Lower leg skin (tissue), 3 donors: ENCODE results near the gene MMP24.

ENCODE experiments used
- POLR2A ChIP-seq, 2 donors: fragments of 450-650 bp; IDR thresholded peaks; one replicate each; pipeline ENCODE4 v1.6.1; 2016 to 2017; ENCODE audit warnings: antibody characterized with exemption in 2 of 2, mild to moderate bottlenecking in 1 of 2, moderate library complexity in 1 of 2
- TF ChIP-seq, protein P1 (sequence below), 3 donors: fragments of 450-650 bp; IDR thresholded peaks; one replicate each; pipeline ENCODE4 v1.5.1; 2016; ENCODE audit warnings: antibody characterized with exemption in 3 of 3, mild to moderate bottlenecking in 3 of 3, moderate library complexity in 2 of 3

DNA sequence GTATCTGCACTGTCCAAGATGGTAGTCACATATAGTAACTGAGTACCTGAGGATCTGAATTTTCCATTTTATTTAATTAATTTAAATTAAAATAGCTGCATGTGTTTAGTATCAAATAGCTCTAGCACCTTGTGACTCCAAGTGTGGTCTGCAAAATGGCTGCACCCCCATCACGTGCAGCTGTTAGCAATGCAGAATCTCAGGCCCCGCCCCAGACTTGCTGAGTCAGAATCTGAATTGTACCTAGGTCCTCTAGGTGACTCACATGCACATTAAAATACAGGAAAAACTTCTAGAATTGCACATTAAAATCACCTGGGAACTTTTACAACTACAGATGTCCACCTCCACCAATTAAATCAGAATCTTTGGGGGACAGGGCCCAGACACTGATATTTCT is 84.9 kb downstream of the MMP24 start:
- TF ChIP-seq, protein P1, sequence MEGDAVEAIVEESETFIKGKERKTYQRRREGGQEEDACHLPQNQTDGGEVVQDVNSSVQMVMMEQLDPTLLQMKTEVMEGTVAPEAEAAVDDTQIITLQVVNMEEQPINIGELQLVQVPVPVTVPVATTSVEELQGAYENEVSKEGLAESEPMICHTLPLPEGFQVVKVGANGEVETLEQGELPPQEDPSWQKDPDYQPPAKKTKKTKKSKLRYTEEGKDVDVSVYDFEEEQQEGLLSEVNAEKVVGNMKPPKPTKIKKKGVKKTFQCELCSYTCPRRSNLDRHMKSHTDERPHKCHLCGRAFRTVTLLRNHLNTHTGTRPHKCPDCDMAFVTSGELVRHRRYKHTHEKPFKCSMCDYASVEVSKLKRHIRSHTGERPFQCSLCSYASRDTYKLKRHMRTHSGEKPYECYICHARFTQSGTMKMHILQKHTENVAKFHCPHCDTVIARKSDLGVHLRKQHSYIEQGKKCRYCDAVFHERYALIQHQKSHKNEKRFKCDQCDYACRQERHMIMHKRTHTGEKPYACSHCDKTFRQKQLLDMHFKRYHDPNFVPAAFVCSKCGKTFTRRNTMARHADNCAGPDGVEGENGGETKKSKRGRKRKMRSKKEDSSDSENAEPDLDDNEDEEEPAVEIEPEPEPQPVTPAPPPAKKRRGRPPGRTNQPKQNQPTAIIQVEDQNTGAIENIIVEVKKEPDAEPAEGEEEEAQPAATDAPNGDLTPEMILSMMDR (IDR thresholded peaks at IDR 0.05): no peak
- no peak for TF ChIP-seq POLR2A (IDR thresholded peaks at IDR 0.05)
